ENCODE measurements around the gene ANXA5. TPM values are rescaled to one million over a fixed set of nuclear protein-coding genes. Genes with fewer than 3 reads are reported as not detected.

Gene ANXA5
- total and polyA plus RNA-seq, 2 of the 4 experiments (the other 2 are of a cell fraction) = 780 to 1,448 TPM

- CTCF ChIA-PET = interaction anchor here (0.8 to 1.2 kb wide), 2 partner anchors 9 to 52 kb away, joined by 3 to 4 read pairs; no protein-coding TSS in a partner anchor
- no TSS peak for BruUV-seq (replicated peaks)
- Histone ChIP-seq H3K56ac (ENCODE audit: extremely low read depth, insufficient read depth, low read length) (no peak overlapping the region), H3K18ac (ENCODE audit: low read depth, low read length) (0 out of 2 replicates have a peak overlapping the region, but pooled peaks have one; percentile 29), H2BK15ac (ENCODE audit: low read depth, low read length) (no peak overlapping the region), H3K4me2 (ENCODE audit: low read depth, low read length) (no peak overlapping the region), H3K27me3 (ENCODE audit: control insufficient read depth, insufficient read depth, low read length) (no peaks in the 10 kb centered on the region), H3K79me1 (ENCODE audit: low read depth in 1 of 2, low read length in 2 of 2) (peaks cover 29 to 58% of the 10 kb centered on the region in 2 experiments), H3K14ac (replicated peaks; ENCODE audit: low read depth, low read length) (no peak overlapping the region), H3K4me3 (ENCODE audit: insufficient read depth, low read depth, low read length) (no peak overlapping the region), H4K91ac (ENCODE audit: insufficient read depth, low read depth, low read length) (no peak overlapping the region; the same call in 1 of the 2 replicates), H4K8ac (ENCODE audit: low read depth in 2 of 2, low read length in 2 of 2) (no peak overlapping the region), H3K9ac (ENCODE audit: low read depth, low read length) (no peak overlapping the region), H3K36me3 (ENCODE audit: control insufficient read depth, insufficient read depth, low read length) (peaks cover 52% of the 10 kb centered on the region), H2AK5ac (ENCODE audit: low read depth, low read length) (no peak overlapping the region), H2AFZ (replicated peaks; ENCODE audit: low read length, poor library complexity) (no peak overlapping the region), H3K27ac (ENCODE audit: insufficient read depth, low read length) (peak overlapping the region; percentile 46; the same call in 1 of the 2 replicates), H2AK9ac (replicated peaks; ENCODE audit: low read depth, low read length, poor library complexity) (no peak overlapping the region), H3K4ac (ENCODE audit: low read depth, low read length) (no peak overlapping the region), H4K5ac (ENCODE audit: low read depth, low read length) (no peak overlapping the region), H3K9me3 (ENCODE audit: control insufficient read depth, insufficient read depth, low read length) (no peaks in the 10 kb centered on the region), H2BK120ac (ENCODE audit: low read depth, low read length) (no peak overlapping the region), H3K23ac (ENCODE audit: low read depth, low read length) (no peak overlapping the region), H2BK5ac (ENCODE audit: low read depth, low read length, poor library complexity, severe bottlenecking) (no peak overlapping the region), H4K20me1 (ENCODE audit: insufficient read depth, low read length) (peaks cover 69% of the 10 kb centered on the region; the same call in 1 of the 2 replicates), H3K4me1 (ENCODE audit: control insufficient read depth, insufficient read depth, low read length) (peaks cover 21% of the 10 kb centered on the region), H3K9me1 (ENCODE audit: insufficient read depth, low read length) (peaks cover 13% of the 10 kb centered on the region), H2BK20ac (ENCODE audit: low read depth, low read length) (no peak overlapping the region)
- dilution Hi-C loops (cut with HindIII; ENCODE audit: low sequenced_read_pairs, unreplicated experiment) (no loop called here), intact Hi-C loops (cut with micrococcal nuclease) (no loop called here), in situ Hi-C loops (cut with MboI; ENCODE audit: low sequenced_read_pairs) (no loop called here)
- 44% methylated on average over 3 of the region's 6 CpGs; no CpG with 5 or more reads in 1 of the 2 experiments for WGBS, 2 experiments (ENCODE audit: extremely low coverage in 2 of 2, insufficient read length in 1 of 2)
- DNase-seq (no peak), ATAC-seq (ENCODE audit: low read depth) (peak; percentile 3)
- TF ChIP-seq RAD21 (IDR thresholded peaks at IDR 0.05; ENCODE audit: low read length) = no peak
- POLR2A ChIA-PET (ENCODE audit: unreplicated experiment) = no interaction called here
Observed at GRCh38 chr4:121676345-121677075, 20.3 kb downstream of the ANXA5 start.
